HEK293T (cell line): ENCODE data around the gene CKMT2.

Experiments
- FOXM1 ChIP-seq: fragments of 450-650 bp; IDR thresholded peaks from 2 replicates; pipeline ENCODE4 v1.6.1; 2017; ENCODE audit warnings: mild to moderate bottlenecking, borderline replicate concordance
- LEF1 ChIP-seq: fragments of 450-650 bp; IDR thresholded peaks from 2 replicates; pipeline ENCODE4 v1.6.1; 2017; ENCODE audit warnings: mild to moderate bottlenecking, borderline replicate concordance
- NFRKB ChIP-seq: fragments of 450-650 bp; IDR thresholded peaks from 2 replicates; pipeline ENCODE4 v1.6.1; 2016; ENCODE audit warnings: mild to moderate bottlenecking, moderate library complexity
- TARDBP ChIP-seq: fragments of 450-650 bp; IDR thresholded peaks from 2 replicates; pipeline ENCODE4 v1.6.1; 2016
- ZNF384 ChIP-seq: fragments of 450-650 bp; IDR thresholded peaks from 2 replicates; pipeline ENCODE4 v1.6.1; 2016

- TF ChIP-seq LEF1 (no peak), NFRKB (no peak), TARDBP (no peak), ZNF384 (no peak), FOXM1 (no peak)
Observed at GRCh38 chr5:81292130-81292529, 59.0 kb downstream of the CKMT2 start.
